ENCODE measurements around the gene SZT2.

SZT2 gene

GRCh38 chr1:43359696-43360095, 30.0 kb upstream of the SZT2 start:
- Histone ChIP-seq H3K27ac (ENCODE audit: poor library complexity, severe bottlenecking) (peak overlapping the region; percentile 78), H3K4me3 (ENCODE audit: severe bottlenecking) (peak overlapping the region; percentile 70)
- no peak for ATAC-seq (ENCODE audit: low read depth)

GRCh38 chr1:43360616-43361015, 29.1 kb upstream of the SZT2 start:
- H3K4me3 ChIP-seq (ENCODE audit: severe bottlenecking), result no peak overlapping the region
- peak overlapping the region; percentile 78 for H3K27ac ChIP-seq (ENCODE audit: poor library complexity, severe bottlenecking)

More at GRCh38 chr1:43359696-43360095, 30.0 kb upstream of the SZT2 start:
- DNase-seq (ENCODE audit: low spot score), result no peak
- Histone ChIP-seq H3K36me3 (ENCODE audit: low read depth) (peaks cover 54% of the 10 kb centered on the region), H3K27me3 (ENCODE audit: insufficient read depth, poor library complexity, severe bottlenecking) (no peaks in the 10 kb centered on the region), H3K9me3 (ENCODE audit: severe bottlenecking) (no peaks in the 10 kb centered on the region), H3K4me1 (ENCODE audit: insufficient read depth, poor library complexity, severe bottlenecking) (peaks cover 19% of the 10 kb centered on the region)
- TF ChIP-seq CTCF (IDR thresholded peaks at IDR 0.05; ENCODE audit: poor library complexity, severe bottlenecking), result no peak

GRCh38 chr1:43363283-43363934, 26.3 kb upstream of the SZT2 start:
- H3K27ac ChIP-seq (ENCODE audit: poor library complexity, severe bottlenecking), result peak overlapping the region; percentile 95

More at GRCh38 chr1:43360616-43361015, 29.1 kb upstream of the SZT2 start:
- peaks cover 61% of the 10 kb centered on the region for H3K36me3 ChIP-seq (ENCODE audit: low read depth)
- ATAC-seq (ENCODE audit: low read depth), result no peak
- H3K9me3 ChIP-seq (ENCODE audit: severe bottlenecking), result no peaks in the 10 kb centered on the region
- no peaks in the 10 kb centered on the region for H3K27me3 ChIP-seq (ENCODE audit: insufficient read depth, poor library complexity, severe bottlenecking)
- no peak for DNase-seq (ENCODE audit: low spot score)
- no peak for TF ChIP-seq CTCF (IDR thresholded peaks at IDR 0.05; ENCODE audit: poor library complexity, severe bottlenecking)
- H3K4me1 ChIP-seq (ENCODE audit: insufficient read depth, poor library complexity, severe bottlenecking), result peaks cover 19% of the 10 kb centered on the region

GRCh38 chr1:43363935-43364525, 25.7 kb upstream of the SZT2 start:
- TF ChIP-seq CTCF (IDR thresholded peaks at IDR 0.05; ENCODE audit: poor library complexity, severe bottlenecking), result no peak
- Histone ChIP-seq H3K4me3 (ENCODE audit: severe bottlenecking) (no peak overlapping the region), H3K9me3 (ENCODE audit: severe bottlenecking) (no peaks in the 10 kb centered on the region), H3K4me1 (ENCODE audit: insufficient read depth, poor library complexity, severe bottlenecking) (peaks cover 31% of the 10 kb centered on the region), H3K27me3 (ENCODE audit: insufficient read depth, poor library complexity, severe bottlenecking) (no peaks in the 10 kb centered on the region), H3K27ac (ENCODE audit: poor library complexity, severe bottlenecking) (peak overlapping the region; percentile 95), H3K36me3 (ENCODE audit: low read depth) (peaks cover 61% of the 10 kb centered on the region)
- DNase-seq (ENCODE audit: low spot score), result no peak
- ATAC-seq (ENCODE audit: low read depth), result no peak

More at GRCh38 chr1:43363283-43363934, 26.3 kb upstream of the SZT2 start:
- Histone ChIP-seq H3K9me3 (ENCODE audit: severe bottlenecking) (no peaks in the 10 kb centered on the region), H3K4me3 (ENCODE audit: severe bottlenecking) (no peak overlapping the region), H3K27me3 (ENCODE audit: insufficient read depth, poor library complexity, severe bottlenecking) (no peaks in the 10 kb centered on the region), H3K36me3 (ENCODE audit: low read depth) (peaks cover 61% of the 10 kb centered on the region), H3K4me1 (ENCODE audit: insufficient read depth, poor library complexity, severe bottlenecking) (peaks cover 28% of the 10 kb centered on the region)
- ATAC-seq (ENCODE audit: low read depth), result no peak
- TF ChIP-seq CTCF (IDR thresholded peaks at IDR 0.05; ENCODE audit: poor library complexity, severe bottlenecking), result no peak
- no peak for DNase-seq (ENCODE audit: low spot score)

- H3K27me3 ChIP-seq (ENCODE audit: insufficient read depth, poor library complexity, severe bottlenecking), result no peaks in the 10 kb centered on the region
- H3K4me1 ChIP-seq (ENCODE audit: insufficient read depth, poor library complexity, severe bottlenecking), result peaks cover 25% of the 10 kb centered on the region
- H3K9me3 ChIP-seq (ENCODE audit: severe bottlenecking), result no peaks in the 10 kb centered on the region
- H3K27ac ChIP-seq (ENCODE audit: poor library complexity, severe bottlenecking), result peak overlapping the region; percentile 95
- no peak for DNase-seq (ENCODE audit: low spot score)
- no peak for ATAC-seq (ENCODE audit: low read depth)
- peak overlapping the region; percentile 79 for H3K4me3 ChIP-seq (ENCODE audit: severe bottlenecking)
- no peak for TF ChIP-seq CTCF (IDR thresholded peaks at IDR 0.05; ENCODE audit: poor library complexity, severe bottlenecking)
- peaks cover 48% of the 10 kb centered on the region for H3K36me3 ChIP-seq (ENCODE audit: low read depth)
Measured at GRCh38 chr1:43365678-43366077, 24.0 kb upstream of the SZT2 start.
